Sigmoid colon (tissue), 7 donors: Measurements from ENCODE around the gene ALG9. TPM values are rescaled to one million over a fixed set of nuclear protein-coding genes. Genes with fewer than 3 reads are reported as not detected.
"Not testable (repeated sequence)": the region's sequence is repeated elsewhere in the genome, so short reads cannot be mapped to it uniquely, and the experiment has no call there.

Experiments used
- DNase-seq: peaks from one replicate; pipeline ENCODE4 v3.0.0-alpha.2; 2019
- H3K27ac ChIP-seq, 4 donors: fragments of 200-600 bp; sonication (generic); one replicate each; pipeline ENCODE4 v1.5.1; 2016 to 2019; ENCODE audit warnings: mild to moderate bottlenecking in 1 of 4
- H3K27me3 ChIP-seq, 3 donors: fragments of 200-600 bp; sonication (generic); one replicate each; pipeline ENCODE4 v1.5.1; 2019; ENCODE audit warnings: mild to moderate bottlenecking in 1 of 3
- H3K36me3 ChIP-seq, 4 donors: fragments of 200-600 bp; sonication (generic); one replicate each; pipeline ENCODE4 v1.5.1; 2016 to 2019
- H3K4me1 ChIP-seq, 4 donors: fragments of 200-600 bp; sonication (generic); one replicate each; pipeline ENCODE4 v1.5.1; 2017 to 2019
- H3K4me3 ChIP-seq, 4 donors: fragments of 200-600 bp; sonication (generic); one replicate each; pipeline ENCODE4 v1.5.1; 2017 to 2019; ENCODE audit warnings: mild to moderate bottlenecking in 2 of 4, moderate library complexity in 1 of 4
- H3K9me3 ChIP-seq, 4 donors: fragments of 200-600 bp in 3 of 4; sonication (generic) in 3 of 4; one replicate each; pipeline versions ENCODE4 v1.5.1 to v1.6.1; 2013 to 2019
- EP300 ChIP-seq, 4 donors: sonication (generic); formaldehyde crosslinking; IDR thresholded peaks; one replicate each; pipeline ENCODE4 v1.6.1; 2017; ENCODE audit warnings: antibody characterized with exemption in 4 of 4
- POLR2A ChIP-seq, 2 donors: fragments of 450-650 bp; IDR thresholded peaks; one replicate each; pipeline ENCODE4 v1.6.1; 2016; ENCODE audit warnings: antibody characterized with exemption in 2 of 2, mild to moderate bottlenecking in 2 of 2, moderate library complexity in 2 of 2
- POLR2AphosphoS5 ChIP-seq, 4 donors: sonication (generic); formaldehyde crosslinking; IDR thresholded peaks; one replicate each; pipeline ENCODE4 v1.6.1; 2017; ENCODE audit warnings: antibody characterized with exemption in 4 of 4
- WGBS, 2 donors: extraction: QIAGEN DNeasy Blood & Tissue Kit; methylation state at CpG; one replicate each; pipeline ENCODE4 v1.1.7; 2013; 5-methylcytosine and 5-hydroxymethylcytosine counted together
- intact Hi-C: fragments of 100-400 bp; cut with DNase I; formaldehyde crosslinking; loops from one replicate; pipeline ENCODE4 v1.15.1; 2023
- polyA plus RNA-seq, 3 donors: library from polyadenylated mRNA; stranded (reverse); fragments of 200-250 nt; gene quantifications; one replicate each; pipeline ENCODE4 v1.2.3, GENCODE V29; 2013
- total RNA-seq, 4 donors: library from RNA; depleted of rRNA; stranded (reverse); fragments of >200 nt; gene quantifications; one replicate each; pipeline ENCODE4 v1.1.0, GENCODE V29; 2016
- TF ChIP-seq, protein P1 (sequence below), 4 experiments: fragments of 450-650 bp in 3 of 4; fragments of 200-600 bp in 1 of 4; IDR thresholded peaks; one replicate each; pipeline ENCODE4 v1.5.1; 2016 to 2019; ENCODE audit warnings: antibody characterized with exemption in 4 of 4, mild to moderate bottlenecking in 3 of 4, moderate library complexity in 2 of 4
- donor health status: healthy with polysubstance abuse.
- donor health status: Bipolar disorder and iron deficiency.
- donor health status: healthy.

Gene ALG9
- total and polyA plus RNA-seq, 7 donors = 6.0 to 40.4 (median 25.5) TPM

DNA sequence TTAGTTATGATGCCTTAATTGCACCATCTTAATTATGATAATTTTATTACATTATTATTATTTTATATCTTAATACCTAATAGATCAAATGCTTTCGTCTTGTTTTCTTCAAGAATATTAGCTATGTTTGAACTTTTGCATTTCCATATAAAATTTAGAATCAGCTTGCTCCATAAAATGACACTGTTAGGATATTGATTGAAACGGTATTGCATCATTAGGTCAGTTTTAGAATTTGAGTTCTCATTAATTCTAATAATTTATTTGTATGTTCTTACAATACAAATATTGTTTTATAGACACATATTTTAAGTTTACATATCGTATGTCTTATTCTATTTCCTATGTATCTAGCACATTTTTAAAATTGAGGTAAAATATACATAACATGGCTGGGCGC lies 14.7 kb upstream of the ALG9 start:
- Histone ChIP-seq H3K27me3 (no peaks in the 10 kb centered on the region), H3K27ac (no peak overlapping the region), H3K4me1 (no peaks in the 10 kb centered on the region), H3K4me3 (no peak overlapping the region), H3K9me3 (no peaks in the 10 kb centered on the region), H3K36me3 (peaks cover 0 to 12% (median 0%) of the 10 kb centered on the region in 4 donors)
- 95 to 96% methylated on average over 4 of the region's 4 CpGs for WGBS, 2 donors
- DNase-seq = no peak
- intact Hi-C loops = no loop called here
- TF ChIP-seq EP300 (IDR thresholded peaks at IDR 0.05) (no peak), POLR2A (IDR thresholded peaks at IDR 0.05) (no peak), POLR2AphosphoS5 (IDR thresholded peaks at IDR 0.05) (no peak)
- TF ChIP-seq, protein P1, sequence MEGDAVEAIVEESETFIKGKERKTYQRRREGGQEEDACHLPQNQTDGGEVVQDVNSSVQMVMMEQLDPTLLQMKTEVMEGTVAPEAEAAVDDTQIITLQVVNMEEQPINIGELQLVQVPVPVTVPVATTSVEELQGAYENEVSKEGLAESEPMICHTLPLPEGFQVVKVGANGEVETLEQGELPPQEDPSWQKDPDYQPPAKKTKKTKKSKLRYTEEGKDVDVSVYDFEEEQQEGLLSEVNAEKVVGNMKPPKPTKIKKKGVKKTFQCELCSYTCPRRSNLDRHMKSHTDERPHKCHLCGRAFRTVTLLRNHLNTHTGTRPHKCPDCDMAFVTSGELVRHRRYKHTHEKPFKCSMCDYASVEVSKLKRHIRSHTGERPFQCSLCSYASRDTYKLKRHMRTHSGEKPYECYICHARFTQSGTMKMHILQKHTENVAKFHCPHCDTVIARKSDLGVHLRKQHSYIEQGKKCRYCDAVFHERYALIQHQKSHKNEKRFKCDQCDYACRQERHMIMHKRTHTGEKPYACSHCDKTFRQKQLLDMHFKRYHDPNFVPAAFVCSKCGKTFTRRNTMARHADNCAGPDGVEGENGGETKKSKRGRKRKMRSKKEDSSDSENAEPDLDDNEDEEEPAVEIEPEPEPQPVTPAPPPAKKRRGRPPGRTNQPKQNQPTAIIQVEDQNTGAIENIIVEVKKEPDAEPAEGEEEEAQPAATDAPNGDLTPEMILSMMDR (IDR thresholded peaks at IDR 0.05) = no peak

DNA sequence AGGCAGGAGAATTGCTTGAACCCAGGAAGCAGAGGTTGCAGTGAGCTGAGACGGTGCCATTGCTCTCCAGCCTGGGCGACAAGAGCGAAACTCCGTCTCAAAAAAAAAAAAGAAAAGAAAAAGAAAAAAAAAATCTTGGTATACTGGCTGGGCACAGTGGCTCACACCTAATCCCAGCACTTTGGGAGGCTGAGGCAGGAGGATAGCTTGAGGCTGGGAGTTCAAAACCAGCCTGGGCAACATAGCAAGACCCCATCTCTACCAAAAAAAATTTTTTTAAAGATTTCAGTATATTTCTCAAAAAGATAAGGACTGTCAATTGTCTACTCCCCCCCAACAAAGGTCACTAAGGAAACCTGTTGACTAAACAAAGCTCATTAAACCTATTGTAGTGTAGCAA lies 13.7 kb upstream of the ALG9 start:
- 72 to 90% methylated on average over 4 of the region's 4 CpGs for WGBS, 2 donors
- H3K36me3 ChIP-seq = peaks cover 0 to 12% (median 0%) of the 10 kb centered on the region in 4 donors
- H3K9me3 ChIP-seq, H3K4me3 ChIP-seq, H3K4me1 ChIP-seq, intact Hi-C loops, DNase-seq, H3K27ac ChIP-seq, H3K27me3 ChIP-seq: not testable (repeated sequence)

DNA sequence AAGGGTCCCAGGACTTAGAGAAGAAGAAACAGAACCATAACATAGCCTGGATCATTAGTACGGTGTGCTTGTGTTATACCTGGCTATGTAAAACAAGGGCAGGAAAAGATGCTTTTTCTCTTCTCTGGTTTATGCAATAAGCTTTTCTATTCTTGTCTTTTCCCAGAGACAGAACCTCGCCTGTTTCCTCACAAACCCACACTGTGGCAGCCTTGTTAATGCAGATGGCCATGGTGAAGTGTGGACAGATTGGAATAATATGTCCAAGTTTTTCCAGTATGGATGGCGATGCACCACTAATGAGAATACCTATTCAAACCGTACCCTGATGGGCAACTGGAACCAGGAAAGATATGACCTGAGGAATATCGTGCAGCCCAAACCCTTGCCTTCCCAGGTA lies 10.8 kb upstream of the ALG9 start:
- Histone ChIP-seq H3K4me3 (no peak overlapping the region), H3K9me3 (no peaks in the 10 kb centered on the region), H3K4me1 (peaks cover 0 to 14% (median 10%) of the 10 kb centered on the region in 4 donors), H3K27me3 (no peaks in the 10 kb centered on the region), H3K27ac (no peak overlapping the region), H3K36me3 (peaks cover 0 to 12% (median 0%) of the 10 kb centered on the region in 4 donors)
- intact Hi-C loops = no loop called here
- WGBS, 2 donors = 91 to 93% methylated on average over 5 of the region's 5 CpGs
- no peak for DNase-seq
- TF ChIP-seq, protein P1 (IDR thresholded peaks at IDR 0.05) = no peak
- TF ChIP-seq POLR2AphosphoS5 (IDR thresholded peaks at IDR 0.05) (no peak), EP300 (IDR thresholded peaks at IDR 0.05) (no peak), POLR2A (IDR thresholded peaks at IDR 0.05) (no peak)

DNA sequence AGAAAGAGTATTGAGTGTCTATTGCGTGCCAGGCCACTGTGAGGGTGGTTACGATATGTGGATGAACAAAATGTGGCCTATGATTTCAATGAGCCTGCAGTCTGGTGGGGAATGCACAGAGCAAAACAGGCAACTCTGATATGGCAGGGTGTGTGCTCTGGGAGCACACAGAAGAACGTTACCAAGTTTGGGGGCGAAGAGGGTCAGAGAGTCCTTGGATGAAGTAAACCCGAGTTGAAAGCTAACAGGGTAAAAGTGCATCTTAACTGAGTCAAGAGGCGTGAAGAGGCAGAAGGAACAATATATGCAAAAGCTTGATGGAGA lies 8.2 kb upstream of the ALG9 start:
- no peak for DNase-seq
- Histone ChIP-seq H3K4me3 (peak overlapping the region; percentile 44 to 65 (median 58)), H3K27me3 (no peaks in the 10 kb centered on the region), H3K4me1 (peaks cover 0 to 14% (median 10%) of the 10 kb centered on the region in 4 donors), H3K36me3 (peaks cover 0 to 18% (median 0%) of the 10 kb centered on the region in 4 donors), H3K9me3 (no peaks in the 10 kb centered on the region), H3K27ac (peak overlapping the region; percentile 89 to 97 (median 92))
- TF ChIP-seq, protein P1 (IDR thresholded peaks at IDR 0.05) = no peak
- TF ChIP-seq POLR2A (IDR thresholded peaks at IDR 0.05) (no peak), EP300 (IDR thresholded peaks at IDR 0.05) (no peak), POLR2AphosphoS5 (IDR thresholded peaks at IDR 0.05) (no peak)
- WGBS, 2 donors = 14 to 40% methylated on average over 6 of the region's 6 CpGs
- intact Hi-C loops = loop anchor here (1.0 to 5.0 kb wide), 6 partner anchors 33 to 208 kb away; partner anchors contain the start of genes DIXDC1, DLAT, HSPB2 and SDHD

DNA sequence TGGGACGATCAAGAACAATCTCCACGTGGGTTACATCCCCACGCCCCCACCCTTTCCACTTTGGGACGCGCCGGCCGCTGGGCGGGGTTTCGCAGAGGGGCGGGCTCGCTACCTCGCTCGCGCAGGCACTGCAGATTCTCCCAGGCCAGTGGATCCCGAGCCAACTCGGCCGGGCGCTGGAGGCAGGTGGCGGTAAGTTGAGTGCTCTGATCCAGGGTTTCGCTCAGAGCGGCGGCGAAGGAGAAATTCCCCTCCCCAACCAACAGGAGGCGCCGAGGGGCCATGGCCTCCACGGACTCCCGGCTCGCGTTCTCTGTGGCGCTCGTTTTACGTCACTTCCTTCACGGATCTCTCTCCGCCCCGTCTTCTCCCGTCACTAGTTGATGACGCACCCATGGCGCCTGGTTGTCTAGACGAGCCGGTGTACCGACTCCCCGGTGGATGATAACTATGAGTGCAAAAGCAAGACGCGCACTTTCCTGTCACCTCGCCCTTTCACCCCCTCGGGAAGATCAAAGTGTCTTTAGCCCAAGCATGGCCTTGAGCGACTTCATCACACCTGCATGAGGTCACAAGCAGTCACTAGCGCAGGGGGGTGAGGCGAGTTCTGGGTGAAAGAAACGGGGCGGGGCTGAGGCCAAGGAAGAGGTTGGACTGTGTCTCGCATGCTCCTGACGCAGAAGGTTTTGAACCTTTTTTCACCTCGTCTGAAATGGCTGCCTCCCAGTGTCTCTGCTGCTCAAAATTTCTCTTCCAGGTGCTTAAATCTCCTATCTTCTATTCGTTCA lies 7.7 kb upstream of the ALG9 start, which contains the start of the genes CFAP68 and FDXACB1:
TSS of gene CFAP68 (plus strand) at position 693 of the 788 bp plus-strand sequence. CDS start at position 713, 20 bp downstream.
TSS of gene FDXACB1 (minus strand) at position 317 of the 788 bp plus-strand sequence. CDS start at position 284, 33 bp downstream.
- DNase-seq = peak; percentile 99
- Histone ChIP-seq H3K27me3 (no peaks in the 10 kb centered on the region), H3K36me3 (peaks cover 0 to 16% (median 0%) of the 10 kb centered on the region in 4 donors), H3K9me3 (no peaks in the 10 kb centered on the region), H3K27ac (peak within 1 kb of the TSS; percentile 89 to 97 (median 92)), H3K4me3 (peak within 1 kb of the TSS; percentile 44 to 65 (median 58)), H3K4me1 (peaks cover 0 to 14% (median 10%) of the 10 kb centered on the region in 4 donors)
- intact Hi-C loops = loop anchor here (1.0 to 5.0 kb wide), 6 partner anchors 33 to 208 kb away; partner anchors contain the start of genes DIXDC1, DLAT, HSPB2 and SDHD
- whole genome bisulfite sequencing, 2 donors = 0% methylated on average over 55 of the region's 55 CpGs
- TF ChIP-seq POLR2A (IDR thresholded peaks at IDR 0.05) (peak; percentile 70 to 81), EP300 (IDR thresholded peaks at IDR 0.05) (peak in 3 of 4 donors; percentile 80 to 85 (median 81)), POLR2AphosphoS5 (IDR thresholded peaks at IDR 0.05) (peak; percentile 83 to 95 (median 94))
- TF ChIP-seq, protein P1 (IDR thresholded peaks at IDR 0.05) = peak; percentile 96 to 99 (median 98)
